ENCODE data around the gene MLN. TPM values are rescaled to one million over a fixed set of nuclear protein-coding genes. Genes with fewer than 3 reads are reported as not detected.

Gene MLN
- total and polyA plus RNA-seq, 8 donors, result 0.28 TPM; not detected in 7

GRCh38 chr6:33820243-33820642 lies 16.4 kb upstream of the MLN start:
- no peaks in the 10 kb centered on the region for H3K9me3 ChIP-seq
- no peak overlapping the region for H3K4me3 ChIP-seq
- DNase-seq (no peak), ATAC-seq (no peak)
- no peak for TF ChIP-seq CTCF (IDR thresholded peaks at IDR 0.05)
- intact Hi-C loops (cut with DNase I), result no loop called here
- no peaks in the 10 kb centered on the region for H3K36me3 ChIP-seq
- H3K4me1 ChIP-seq, result peaks cover 0 to 5% of the 10 kb centered on the region in 2 donors
- H3K27ac ChIP-seq, result no peak overlapping the region
- peaks cover 0 to 20% of the 10 kb centered on the region in 2 donors for H3K27me3 ChIP-seq

GRCh38 chr6:33819021-33819420 lies 15.2 kb upstream of the MLN start:
- ATAC-seq (no peak), DNase-seq (no peak)
- no peak for TF ChIP-seq CTCF (IDR thresholded peaks at IDR 0.05)
- H3K27me3 ChIP-seq, result peaks cover 0 to 32% of the 10 kb centered on the region in 2 donors
- H3K4me1 ChIP-seq, result no peaks in the 10 kb centered on the region
- intact Hi-C loops (cut with DNase I), result no loop called here
- H3K4me3 ChIP-seq, result no peak overlapping the region
- H3K9me3 ChIP-seq, result no peaks in the 10 kb centered on the region
- no peaks in the 10 kb centered on the region for H3K36me3 ChIP-seq
- no peak overlapping the region for H3K27ac ChIP-seq

GRCh38 chr6:33818293-33818692 lies 14.5 kb upstream of the MLN start:
- H3K4me3 ChIP-seq, result no peak overlapping the region
- no peak for ATAC-seq
- no peak for TF ChIP-seq CTCF (IDR thresholded peaks at IDR 0.05)

DNA sequence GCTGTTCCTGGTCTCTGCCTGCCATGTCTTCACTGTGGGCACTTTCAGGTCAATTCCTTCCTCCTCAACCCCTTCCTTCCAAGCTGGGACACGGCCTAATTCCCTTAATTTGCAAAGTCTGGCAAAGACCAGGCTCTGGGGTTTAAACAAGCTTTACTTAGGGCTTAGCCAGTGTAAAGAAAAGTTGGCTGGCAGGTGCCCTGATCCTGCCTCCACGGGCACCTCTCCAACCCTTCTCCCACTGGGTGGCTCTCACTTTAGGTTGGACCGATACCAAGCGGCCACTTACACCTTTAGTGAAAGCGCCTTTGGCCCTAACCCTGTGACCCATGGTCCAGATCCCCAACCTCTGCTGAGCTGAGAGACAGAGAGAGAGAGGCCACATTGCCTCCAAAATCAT lies 13.7 kb upstream of the MLN start:
- H3K27me3 ChIP-seq, result peaks cover under 1 to 47% of the 10 kb centered on the region in 2 donors
- no peak overlapping the region for H3K27ac ChIP-seq
- no peak overlapping the region for H3K4me3 ChIP-seq
- ATAC-seq (no peak), DNase-seq (no peak)
- H3K4me1 ChIP-seq, result no peaks in the 10 kb centered on the region
- H3K36me3 ChIP-seq, result no peaks in the 10 kb centered on the region
- intact Hi-C loops (cut with DNase I), result no loop called here
- no peaks in the 10 kb centered on the region for H3K9me3 ChIP-seq
- no peak for TF ChIP-seq CTCF (IDR thresholded peaks at IDR 0.05)

More at GRCh38 chr6:33818293-33818692, 14.5 kb upstream of the MLN start:
- H3K27me3 ChIP-seq, result peaks cover 0 to 39% of the 10 kb centered on the region in 2 donors
- intact Hi-C loops (cut with DNase I), result no loop called here
- H3K27ac ChIP-seq, result no peak overlapping the region
- H3K9me3 ChIP-seq, result no peaks in the 10 kb centered on the region
- no peaks in the 10 kb centered on the region for H3K4me1 ChIP-seq
- no peaks in the 10 kb centered on the region for H3K36me3 ChIP-seq
- DNase-seq, result no peak

- DNase-seq, result peak in 1 of 4 donors; percentile 35
- Histone ChIP-seq H3K27me3 (peaks cover 4 to 53% of the 10 kb centered on the region in 2 donors), H3K36me3 (no peaks in the 10 kb centered on the region), H3K4me1 (no peaks in the 10 kb centered on the region), H3K27ac (no peak overlapping the region), H3K9me3 (no peaks in the 10 kb centered on the region), H3K4me3 (no peak overlapping the region)
- ATAC-seq, result no peak
- TF ChIP-seq CTCF (IDR thresholded peaks at IDR 0.05), result no peak
- intact Hi-C loops (cut with DNase I), result no loop called here
Measured at GRCh38 chr6:33816911-33817310, 13.1 kb upstream of the MLN start.

Data from left lung (tissue), 10 donors.